Measurements from ENCODE around the gene PIEZO2. TPM values are rescaled to one million over a fixed set of nuclear protein-coding genes. Genes with fewer than 3 reads are reported as not detected.
"Not testable (repeated sequence)": the region's sequence is repeated elsewhere in the genome, so short reads cannot be mapped to it uniquely, and the experiment has no call there.

PIEZO2 gene
- total RNA-seq (2021; ENCODE audit: unreplicated experiment) (0.57 TPM), Bru-seq, nascent RNA (percentile 15 among the genes with signal in this experiment), BruChase-seq, experiment 1, labeled RNA remaining after a 2-hour chase (percentile 13 among the genes with signal in this experiment), BruChase-seq, experiment 2, labeled RNA remaining after a 6-hour chase (percentile 17 among the genes with signal in this experiment)
- 0.12 TPM for polyA plus RNA-seq (2012; ENCODE audit: insufficient read length)
- long read RNA-seq, result 0 reads

GRCh38 chr18:11149441-11150270 is at the start of gene PIEZO2:
TSS of gene PIEZO2 (minus strand) at chr18:11149569. CDS start at chr18:11148588, 981 bp downstream.
- no TSS peak for BruUV-seq (replicated peaks)
- DNase-seq (ENCODE audit: low read depth, low spot score) (no peak), ATAC-seq (peak; percentile 75)
- H3K27ac ChIP-seq (ENCODE audit: low read length), result no peak within 1 kb of the TSS
- TF ChIP-seq TCF7L2 (IDR thresholded peaks at IDR 0.05; ENCODE audit: low read depth, low read length) (no peak), POLR2AphosphoS5 (IDR thresholded peaks at IDR 0.05; ENCODE audit: low read depth, low read length) (no peak), SIN3A (IDR thresholded peaks at IDR 0.05; ENCODE audit: borderline replicate concordance, insufficient read depth, low read depth, low read length) (no peak)
- TF ChIP-seq, protein P1, sequence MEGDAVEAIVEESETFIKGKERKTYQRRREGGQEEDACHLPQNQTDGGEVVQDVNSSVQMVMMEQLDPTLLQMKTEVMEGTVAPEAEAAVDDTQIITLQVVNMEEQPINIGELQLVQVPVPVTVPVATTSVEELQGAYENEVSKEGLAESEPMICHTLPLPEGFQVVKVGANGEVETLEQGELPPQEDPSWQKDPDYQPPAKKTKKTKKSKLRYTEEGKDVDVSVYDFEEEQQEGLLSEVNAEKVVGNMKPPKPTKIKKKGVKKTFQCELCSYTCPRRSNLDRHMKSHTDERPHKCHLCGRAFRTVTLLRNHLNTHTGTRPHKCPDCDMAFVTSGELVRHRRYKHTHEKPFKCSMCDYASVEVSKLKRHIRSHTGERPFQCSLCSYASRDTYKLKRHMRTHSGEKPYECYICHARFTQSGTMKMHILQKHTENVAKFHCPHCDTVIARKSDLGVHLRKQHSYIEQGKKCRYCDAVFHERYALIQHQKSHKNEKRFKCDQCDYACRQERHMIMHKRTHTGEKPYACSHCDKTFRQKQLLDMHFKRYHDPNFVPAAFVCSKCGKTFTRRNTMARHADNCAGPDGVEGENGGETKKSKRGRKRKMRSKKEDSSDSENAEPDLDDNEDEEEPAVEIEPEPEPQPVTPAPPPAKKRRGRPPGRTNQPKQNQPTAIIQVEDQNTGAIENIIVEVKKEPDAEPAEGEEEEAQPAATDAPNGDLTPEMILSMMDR (IDR thresholded peaks at IDR 0.05), result no peak
- TF ChIP-seq, protein P2, sequence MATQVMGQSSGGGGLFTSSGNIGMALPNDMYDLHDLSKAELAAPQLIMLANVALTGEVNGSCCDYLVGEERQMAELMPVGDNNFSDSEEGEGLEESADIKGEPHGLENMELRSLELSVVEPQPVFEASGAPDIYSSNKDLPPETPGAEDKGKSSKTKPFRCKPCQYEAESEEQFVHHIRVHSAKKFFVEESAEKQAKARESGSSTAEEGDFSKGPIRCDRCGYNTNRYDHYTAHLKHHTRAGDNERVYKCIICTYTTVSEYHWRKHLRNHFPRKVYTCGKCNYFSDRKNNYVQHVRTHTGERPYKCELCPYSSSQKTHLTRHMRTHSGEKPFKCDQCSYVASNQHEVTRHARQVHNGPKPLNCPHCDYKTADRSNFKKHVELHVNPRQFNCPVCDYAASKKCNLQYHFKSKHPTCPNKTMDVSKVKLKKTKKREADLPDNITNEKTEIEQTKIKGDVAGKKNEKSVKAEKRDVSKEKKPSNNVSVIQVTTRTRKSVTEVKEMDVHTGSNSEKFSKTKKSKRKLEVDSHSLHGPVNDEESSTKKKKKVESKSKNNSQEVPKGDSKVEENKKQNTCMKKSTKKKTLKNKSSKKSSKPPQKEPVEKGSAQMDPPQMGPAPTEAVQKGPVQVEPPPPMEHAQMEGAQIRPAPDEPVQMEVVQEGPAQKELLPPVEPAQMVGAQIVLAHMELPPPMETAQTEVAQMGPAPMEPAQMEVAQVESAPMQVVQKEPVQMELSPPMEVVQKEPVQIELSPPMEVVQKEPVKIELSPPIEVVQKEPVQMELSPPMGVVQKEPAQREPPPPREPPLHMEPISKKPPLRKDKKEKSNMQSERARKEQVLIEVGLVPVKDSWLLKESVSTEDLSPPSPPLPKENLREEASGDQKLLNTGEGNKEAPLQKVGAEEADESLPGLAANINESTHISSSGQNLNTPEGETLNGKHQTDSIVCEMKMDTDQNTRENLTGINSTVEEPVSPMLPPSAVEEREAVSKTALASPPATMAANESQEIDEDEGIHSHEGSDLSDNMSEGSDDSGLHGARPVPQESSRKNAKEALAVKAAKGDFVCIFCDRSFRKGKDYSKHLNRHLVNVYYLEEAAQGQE (IDR thresholded peaks at IDR 0.05; ENCODE audit: insufficient read depth in 1 of 2, low read depth in 2 of 2, low read length in 1 of 2), result no peak
- no peaks in the 10 kb centered on the region for H3K9me3 ChIP-seq (ENCODE audit: control insufficient read depth, insufficient read depth, low read depth, low read length)
- H3K36me3 ChIP-seq (ENCODE audit: control insufficient read depth, insufficient read depth, low read length), result no peaks in the 10 kb centered on the region
- in situ Hi-C loops (cut with HindIII; ENCODE audit: low pct_unique_long_range_greater_than_20kb, low sequenced_read_pairs) (no loop called here), intact Hi-C loops (cut with micrococcal nuclease; ENCODE audit: unreplicated experiment) (loop anchor here (10.0 kb wide), 1 partner anchor 585 kb away; no protein-coding TSS in a partner anchor)
- no peak within 1 kb of the TSS for H3K4me3 ChIP-seq (ENCODE audit: low read depth in 2 of 2, low read length in 2 of 2)
- peaks cover 5% of the 10 kb centered on the region; the same call in 1 of the 2 replicates for H3K27me3 ChIP-seq (ENCODE audit: control insufficient read depth, insufficient read depth, low read length)
- ChIA-PET POLR2A (no interaction called here), CTCF (no interaction called here)
- no peaks in the 10 kb centered on the region for H3K4me1 ChIP-seq (ENCODE audit: control insufficient read depth, insufficient read depth, low read length)

GRCh38 chr18:11183637-11184036 is 34.3 kb upstream of the PIEZO2 start:
- TF ChIP-seq, protein P1 (IDR thresholded peaks at IDR 0.05), result no peak
- TF ChIP-seq SIN3A (IDR thresholded peaks at IDR 0.05; ENCODE audit: borderline replicate concordance, insufficient read depth, low read depth, low read length) (no peak), TCF7L2 (IDR thresholded peaks at IDR 0.05; ENCODE audit: low read depth, low read length) (no peak), POLR2AphosphoS5 (IDR thresholded peaks at IDR 0.05; ENCODE audit: low read depth, low read length) (no peak)
- TF ChIP-seq, protein P2 (IDR thresholded peaks at IDR 0.05; ENCODE audit: insufficient read depth in 1 of 2, low read depth in 2 of 2, low read length in 1 of 2), result no peak
- CTCF ChIA-PET, result no interaction called here
- DNase-seq (ENCODE audit: low read depth, low spot score), result no peak
- no TSS peak for BruUV-seq (replicated peaks)
- Histone ChIP-seq H3K27ac (ENCODE audit: low read length) (no peak overlapping the region), H3K27me3 (ENCODE audit: control insufficient read depth, insufficient read depth, low read length) (no peaks in the 10 kb centered on the region), H3K9me3 (ENCODE audit: control insufficient read depth, insufficient read depth, low read depth, low read length) (no peaks in the 10 kb centered on the region), H3K4me1 (ENCODE audit: control insufficient read depth, insufficient read depth, low read length) (no peaks in the 10 kb centered on the region), H3K4me3 (ENCODE audit: low read depth in 2 of 2, low read length in 2 of 2) (no peak overlapping the region), H3K36me3 (ENCODE audit: control insufficient read depth, insufficient read depth, low read length) (no peaks in the 10 kb centered on the region)
- ATAC-seq, result no peak
- intact Hi-C loops (cut with micrococcal nuclease; ENCODE audit: unreplicated experiment), result no loop called here
- in situ Hi-C loops (cut with HindIII; ENCODE audit: low pct_unique_long_range_greater_than_20kb, low sequenced_read_pairs), result no loop called here
- POLR2A ChIA-PET, result no interaction called here

DNA sequence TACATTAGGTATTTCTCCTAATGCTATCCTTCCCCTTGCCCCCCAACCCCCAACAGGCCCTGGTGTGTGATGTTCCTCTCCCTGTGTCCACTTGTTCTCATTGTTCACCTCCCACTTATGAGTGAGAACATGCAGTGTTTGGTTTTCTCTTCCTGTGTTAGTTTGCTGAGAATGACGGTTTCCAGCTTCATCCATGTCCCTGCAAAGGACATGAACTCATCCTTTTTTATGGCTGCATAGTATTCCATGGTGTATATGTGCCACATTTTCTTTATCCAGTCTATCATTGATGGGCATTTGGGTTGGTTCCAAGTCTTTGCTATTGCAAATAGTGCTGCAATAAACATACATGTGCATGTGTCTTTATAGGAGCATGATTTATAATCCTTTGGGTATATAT is 32.3 kb upstream of the PIEZO2 start:
- H3K27me3 ChIP-seq (ENCODE audit: control insufficient read depth, insufficient read depth, low read length); H3K36me3 ChIP-seq (ENCODE audit: control insufficient read depth, insufficient read depth, low read length); H3K4me1 ChIP-seq (ENCODE audit: control insufficient read depth, insufficient read depth, low read length); H3K27ac ChIP-seq (ENCODE audit: low read length); H3K9me3 ChIP-seq (ENCODE audit: control insufficient read depth, insufficient read depth, low read depth, low read length); CTCF ChIA-PET; H3K4me3 ChIP-seq (ENCODE audit: low read depth in 2 of 2, low read length in 2 of 2); ATAC-seq; DNase-seq (ENCODE audit: low read depth, low spot score); intact Hi-C loops (cut with micrococcal nuclease; ENCODE audit: unreplicated experiment); POLR2A ChIA-PET; in situ Hi-C loops (cut with HindIII; ENCODE audit: low pct_unique_long_range_greater_than_20kb, low sequenced_read_pairs); BruUV-seq (replicated peaks): not testable (repeated sequence)

All from Panc1 (cell line).